Left colon (tissue), 2 donors: ENCODE measurements around the gene P4HA2. TPM values are rescaled to one million over a fixed set of nuclear protein-coding genes. Genes with fewer than 3 reads are reported as not detected.

ENCODE experiments used
- ATAC-seq: fragments of 200-7000 bp; cut with Tn5 transposase; one replicate; pipeline ENCODE4 v1.9.1; 2020; ENCODE audit warnings: mild to moderate bottlenecking, moderate library complexity
- DNase-seq, 2 donors: peaks; one replicate each; pipeline ENCODE4 v3.0.0-alpha.2; 2020
- intact Hi-C, 2 donors: fragments of 100-400 bp; cut with DNase I in 1 of 2; cut with micrococcal nuclease in 1 of 2; formaldehyde crosslinking; loops; one replicate each; pipeline versions ENCODE4 v1.11.2 to v1.14.0; 2022; cut with DNase I, micrococcal nuclease
- total RNA-seq, 2 donors: library from RNA; stranded (reverse); fragmentation: NEBNext Ultra II Directional; extraction: Animal tissue kit (Norgen Biotek cat#: 25700); gene quantifications; one replicate each; pipeline ENCODE4 v1.2.1, GENCODE V29; 2021
- donor health status: DM: no; HTN: no; CAD: no.
- donor health status: DM: yes; HTN: yes; CAD: no.

The P4HA2 gene
- total RNA-seq, 2 donors from 2014 or later: 56.7 to 69.4 TPM

GRCh38 chr5:132210944-132211343, 16.7 kb downstream of the P4HA2 start:
- no peak for ATAC-seq
- intact Hi-C loops: no loop called here

DNA sequence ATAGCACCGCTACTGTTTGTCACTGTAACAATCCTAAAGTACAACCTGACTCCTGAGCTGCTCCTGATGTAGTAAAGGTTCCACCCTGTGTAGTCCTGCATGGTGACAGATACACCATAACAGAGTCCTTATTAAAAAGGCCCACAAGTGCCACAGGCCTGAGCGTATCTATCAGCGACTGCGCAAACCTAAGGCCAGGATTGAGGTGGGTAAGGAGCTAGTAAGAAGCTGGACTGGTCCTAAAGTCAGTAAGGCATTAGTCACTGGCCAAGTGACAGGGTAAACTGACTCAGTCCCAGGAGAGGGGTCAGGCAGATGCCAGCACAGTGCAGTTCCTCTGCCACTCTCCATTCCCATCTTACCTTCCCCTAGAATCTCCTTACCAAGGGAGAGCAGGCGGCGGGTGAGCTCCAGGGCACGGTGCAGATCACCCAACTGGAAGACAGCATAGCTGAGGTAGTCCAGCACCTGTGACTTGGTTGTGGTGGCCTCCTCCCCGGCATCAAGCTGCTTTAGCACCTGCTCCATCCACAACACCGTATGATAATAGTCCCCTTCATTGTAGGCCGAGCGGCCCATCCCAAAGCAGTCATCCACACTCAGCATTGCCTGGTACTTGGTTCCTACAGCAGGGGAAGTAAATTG, 17.6 kb downstream of the P4HA2 start:
- ATAC-seq (no peak), DNase-seq (no peak)
- intact Hi-C loops: no loop called here

More at GRCh38 chr5:132210944-132211343, 16.7 kb downstream of the P4HA2 start:
- no peak for DNase-seq

DNA sequence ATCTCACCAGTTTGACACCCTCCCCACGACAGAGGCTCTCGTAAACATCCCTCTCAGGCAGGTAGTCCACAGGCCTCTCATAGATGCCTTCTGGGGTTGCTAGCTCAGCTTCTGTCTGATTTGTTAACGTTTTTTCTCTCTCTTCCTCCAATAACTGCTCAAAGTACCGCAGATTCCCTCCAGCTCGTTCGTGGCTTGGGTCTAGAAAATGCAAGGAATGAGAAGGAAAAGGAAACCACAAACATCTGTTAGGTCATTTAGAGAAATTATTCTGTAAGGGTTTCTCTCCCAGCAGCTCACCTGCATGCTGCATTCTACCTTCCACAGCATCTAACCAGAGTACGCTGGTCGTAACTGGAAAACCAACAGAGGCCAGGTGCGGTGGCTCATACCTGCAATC, 18.5 kb downstream of the P4HA2 start:
- no peak for DNase-seq
- intact Hi-C loops: no loop called here

GRCh38 chr5:132207778-132208177, 19.9 kb downstream of the P4HA2 start:
- intact Hi-C loops: no loop called here
- ATAC-seq: no peak
- DNase-seq: no peak

More for the DNA sequence above, 18.5 kb downstream of the P4HA2 start:
- no peak for ATAC-seq

- ATAC-seq: no peak
- no peak for DNase-seq
- intact Hi-C loops: no loop called here
These were observed 20.9 kb downstream of the P4HA2 start for GRCh38 chr5:132206782-132207181.

- ATAC-seq: no peak
- no peak for DNase-seq
- intact Hi-C loops: no loop called here
These were observed 22.1 kb downstream of the P4HA2 start for GRCh38 chr5:132205385-132206125.

DNA sequence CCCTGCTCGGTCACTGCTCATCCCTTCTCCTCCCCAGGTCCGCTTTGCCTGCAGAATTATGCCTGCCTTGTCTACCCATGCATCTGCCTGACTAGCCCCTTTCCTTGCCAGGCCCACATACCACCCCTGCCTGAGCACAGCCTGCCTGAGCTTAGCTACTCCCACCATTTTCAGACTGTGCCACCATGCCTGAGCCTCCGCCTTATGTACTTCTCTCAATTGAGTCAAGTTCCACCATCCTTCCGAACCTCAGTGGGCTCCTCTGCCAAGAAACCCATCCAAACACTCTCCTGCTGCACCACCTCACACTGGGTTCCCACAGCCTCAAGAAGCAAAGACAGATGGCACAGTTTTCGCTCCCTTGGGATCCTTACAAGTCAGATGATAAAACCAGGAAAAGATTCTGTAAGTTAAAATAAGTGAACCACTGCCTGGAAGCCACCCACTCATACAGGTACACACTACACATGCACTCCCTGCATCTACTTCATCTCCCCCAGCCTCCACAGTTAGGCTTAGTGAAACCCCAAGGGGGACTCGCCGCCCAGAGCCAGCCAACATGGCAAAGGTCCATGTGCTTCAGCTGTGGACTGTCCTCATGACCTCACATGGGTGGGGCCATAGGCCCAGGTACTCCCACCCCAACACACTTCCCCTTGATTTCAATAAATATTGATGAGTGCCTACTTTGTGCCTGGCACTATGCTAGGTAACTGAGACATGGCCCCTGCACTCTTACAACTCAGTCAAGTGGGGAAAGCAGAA, 23.1 kb downstream of the P4HA2 start:
- ATAC-seq (no peak), DNase-seq (no peak)
- intact Hi-C loops: no loop called here

- DNase-seq: no peak
- no peak for ATAC-seq
- intact Hi-C loops: no loop called here
These were observed 23.7 kb downstream of the P4HA2 start for GRCh38 chr5:132203916-132204315.

- no peak for ATAC-seq
- intact Hi-C loops: no loop called here
- no peak for DNase-seq
These were observed 24.2 kb downstream of the P4HA2 start for GRCh38 chr5:132203464-132203818.

DNA sequence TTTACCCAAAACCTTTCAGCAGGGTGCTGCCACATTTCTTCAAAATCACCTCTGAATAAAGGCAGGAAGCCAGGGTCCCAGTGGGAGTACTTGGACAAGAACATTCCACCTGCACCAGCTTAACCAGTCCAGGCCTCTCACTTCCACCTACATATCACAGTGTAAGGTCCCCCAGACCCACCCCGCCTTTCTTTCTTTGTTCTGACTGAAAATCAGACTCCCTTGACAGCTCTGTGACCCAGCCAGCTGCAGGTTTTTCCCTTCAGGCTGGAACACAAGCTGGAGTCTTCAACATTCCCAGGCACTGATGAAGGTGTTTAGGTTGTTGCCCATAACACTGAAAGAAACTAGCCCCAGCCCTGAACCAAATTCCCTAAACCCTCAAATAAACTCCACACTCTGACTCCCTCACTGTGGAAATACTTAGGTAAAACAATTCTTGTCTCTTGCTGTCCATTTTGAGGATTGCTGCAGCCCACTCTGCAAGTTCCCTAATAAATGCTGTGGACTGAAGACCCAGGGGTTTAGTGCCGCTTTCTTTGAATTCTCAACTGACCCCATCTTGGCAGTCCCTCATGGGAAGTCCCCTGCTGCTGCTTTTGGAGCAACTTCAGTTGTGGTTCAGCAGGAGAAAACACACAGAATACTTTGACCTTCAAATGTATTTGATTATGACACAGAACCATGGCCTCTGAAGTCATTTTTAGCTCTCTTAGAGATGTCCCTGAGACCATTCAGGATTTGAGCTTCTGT, 24.8 kb downstream of the P4HA2 start:
- intact Hi-C loops: no loop called here
- no peak for DNase-seq
- ATAC-seq: no peak

DNA sequence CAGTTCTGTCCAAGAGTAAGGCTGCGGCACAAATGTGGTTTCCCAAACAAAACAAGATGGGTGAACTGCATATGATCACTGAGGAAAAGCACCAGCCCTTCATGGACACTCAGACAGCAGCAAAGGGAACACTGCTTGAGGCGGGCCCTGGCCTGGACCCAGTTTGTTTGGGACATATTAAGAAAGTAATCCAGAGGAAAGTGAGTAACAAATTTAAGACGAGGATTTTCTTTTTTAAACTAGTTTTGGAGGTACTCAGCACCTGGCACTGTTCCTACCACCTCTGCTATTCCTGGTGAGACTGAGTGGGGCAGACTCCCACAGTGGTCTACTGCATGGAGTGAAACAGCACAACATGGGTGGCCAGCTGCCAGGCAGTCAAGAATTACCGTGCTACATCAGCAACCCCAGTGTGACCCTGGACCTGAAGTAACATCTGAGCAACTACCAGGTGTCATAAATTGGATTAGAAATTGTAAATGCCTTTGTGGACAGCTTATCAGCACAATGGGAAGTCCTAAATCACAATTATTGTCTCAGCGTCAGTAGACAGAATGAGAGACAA, 28.5 kb downstream of the P4HA2 start:
- ATAC-seq (no peak), DNase-seq (no peak)
- intact Hi-C loops: no loop called here

DNA sequence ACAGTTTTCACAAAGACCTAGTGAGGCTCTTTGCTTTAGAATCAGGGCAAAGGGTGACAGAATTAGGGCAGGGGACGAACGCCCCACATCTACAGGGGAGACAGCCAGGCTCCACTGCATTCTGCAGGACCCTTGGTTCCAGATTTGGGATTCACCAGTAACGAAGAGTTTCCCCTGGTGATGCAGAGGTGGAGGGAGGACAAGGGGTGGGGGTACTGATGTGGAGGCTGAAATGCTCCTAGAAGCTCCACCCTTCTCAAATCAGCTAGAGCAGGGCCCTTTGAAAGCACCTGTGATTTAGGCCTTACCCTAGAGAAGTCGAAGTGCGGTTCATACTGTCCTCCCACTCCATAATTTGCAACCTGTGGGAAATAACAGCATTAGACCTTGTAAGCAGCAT, 29.1 kb downstream of the P4HA2 start:
- intact Hi-C loops: no loop called here
- DNase-seq (no peak), ATAC-seq (no peak)

DNA sequence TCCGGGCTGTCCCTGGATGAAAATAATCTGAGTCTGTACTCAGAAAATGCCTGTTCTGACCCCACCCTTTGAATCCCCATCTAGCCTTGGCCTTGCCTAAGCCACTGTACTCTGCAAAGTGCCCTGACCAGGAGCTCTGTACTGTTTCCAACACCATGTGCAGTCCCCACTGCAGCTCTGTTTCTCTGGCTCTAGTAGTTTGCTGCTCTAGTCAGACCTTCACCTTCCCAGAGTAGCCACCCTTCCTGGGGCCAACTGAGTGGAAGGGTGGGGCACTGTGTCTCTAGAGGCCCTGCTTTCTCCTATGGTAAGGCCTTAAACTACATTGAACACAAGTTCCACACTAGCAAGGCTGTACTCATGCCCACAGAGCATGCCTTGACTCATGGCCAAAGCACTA, 31.9 kb downstream of the P4HA2 start:
- DNase-seq (no peak), ATAC-seq (no peak)
- intact Hi-C loops: no loop called here

- no peak for DNase-seq
- no peak for ATAC-seq
- intact Hi-C loops: no loop called here
These were observed 34.4 kb downstream of the P4HA2 start for GRCh38 chr5:132193165-132193694.

GRCh38 chr5:132190161-132190817, 37.4 kb downstream of the P4HA2 start:
- ATAC-seq: peak; percentile 96
- intact Hi-C loops: no loop called here
- no peak for DNase-seq

GRCh38 chr5:132184588-132184987, 43.1 kb downstream of the P4HA2 start:
- intact Hi-C loops: no loop called here
- DNase-seq: no peak
- no peak for ATAC-seq

DNA sequence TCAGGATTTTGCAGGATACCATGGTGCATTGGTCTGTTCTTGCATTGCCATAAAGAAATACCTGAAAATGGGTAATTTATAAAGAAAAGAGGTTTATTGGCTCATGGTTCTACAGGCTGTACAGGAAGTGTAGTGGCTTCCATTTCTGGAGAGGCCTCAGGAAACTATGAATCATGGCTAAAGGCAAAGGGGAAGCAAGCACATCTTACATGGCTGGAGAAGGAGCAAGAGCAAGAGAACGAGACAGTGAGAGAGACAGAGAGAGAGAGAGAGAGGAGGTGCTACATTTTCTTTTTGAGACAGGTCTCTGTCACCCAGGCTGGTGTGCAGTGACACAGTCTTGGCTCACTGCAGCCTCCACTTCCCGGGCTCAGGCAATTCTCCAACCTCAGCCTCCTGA, 43.9 kb downstream of the P4HA2 start:
- ATAC-seq (no peak), DNase-seq (no peak)
- intact Hi-C loops: no loop called here

GRCh38 chr5:132182359-132183040, 45.2 kb downstream of the P4HA2 start:
- DNase-seq: no peak
- ATAC-seq: no peak
- intact Hi-C loops: no loop called here
